Endothelial cell of umbilical vein (primary cell): ENCODE measurements around the gene ERG. TPM values are rescaled to one million over a fixed set of nuclear protein-coding genes. Genes with fewer than 3 reads are reported as not detected.

Experiments
- BruUV-seq: library from RNA; stranded (reverse); fragments of 400-500 nt; replicated peaks from 2 replicates; lab custom pipeline; 2021; lab: Mats Ljungman, UMichigan
- CTCF ChIA-PET: fragments of 300-600, 350-600 bp; sonication (Branson Sonifier 250); formaldehyde crosslinking; loops from one replicate; lab custom pipeline; 2021; ENCODE audit warnings: antibody characterized with exemption, inconsistent platforms; lab: Charles Lee
- POLR2A ChIA-PET: fragments of 300-600, 350-600 bp; sonication (Branson Sonifier 250); formaldehyde crosslinking; loops from one replicate; lab custom pipeline; 2021; ENCODE audit warnings: antibody characterized with exemption, inconsistent platforms; lab: Charles Lee
- DNase-seq: peaks from one replicate; pipeline ENCODE4 v3.0.0-alpha.2; 2011; ENCODE audit warnings: low read depth, low spot score
- FAIRE-seq: peaks from 2 replicates; lab custom pipeline; 2011; peaks lifted over from hg19 to GRCh38; lab: Jason Lieb, UNC
- H2AFZ ChIP-seq: 2 replicates; pipeline ENCODE4 v1.6.0; 2012; ENCODE audit warnings: low read depth, low read length, control low read depth, inconsistent platforms
- H3K27ac ChIP-seq: 2 replicates; pipeline ENCODE4 v1.5.1; 2011; ENCODE audit warnings: low read depth, mild to moderate bottlenecking, control low read depth, low read length, moderate library complexity; ENCODE audit not compliant: insufficient read depth
- H3K27me3 ChIP-seq, 2 experiments: 2 replicates each; pipeline versions ENCODE4 v1.6.0 to v1.6.1; 2011; ENCODE audit warnings: low read length in 2 of 2, mixed read lengths in 1 of 2; ENCODE audit not compliant: control insufficient read depth in 2 of 2, insufficient read depth in 2 of 2
- H3K36me3 ChIP-seq, 2 experiments: 2 replicates in 1 of 2; 3 replicates in 1 of 2; pipeline ENCODE4 v1.5.1; 2011; ENCODE audit warnings: low read length in 2 of 2, mild to moderate bottlenecking in 1 of 2, moderate library complexity in 1 of 2; ENCODE audit not compliant: control insufficient read depth in 2 of 2, insufficient read depth in 2 of 2; ENCODE audit errors: extremely low read depth in 1 of 2
- H3K4me1 ChIP-seq: 3 replicates; pipeline ENCODE4 v1.5.1; 2011; ENCODE audit warnings: mild to moderate bottlenecking, low read length; ENCODE audit not compliant: control insufficient read depth, insufficient read depth; ENCODE audit errors: extremely low read depth
- H3K4me2 ChIP-seq: 2 replicates; pipeline ENCODE4 v1.6.1; 2011; ENCODE audit warnings: low read length, control low read depth, mixed read lengths; ENCODE audit not compliant: insufficient read depth
- H3K4me3 ChIP-seq, 3 experiments: fragments of 200-600 bp in 1 of 3; sonication (generic), shearing (Covaris generic) in 1 of 3; replicated peaks in 1 of 3; 2 replicates each; pipeline ENCODE4 v1.5.1; 2011 to 2016; ENCODE audit warnings: control low read depth in 3 of 3, low read length in 3 of 3, mild to moderate bottlenecking in 2 of 3, inconsistent platforms in 1 of 3, low read depth in 1 of 3, moderate library complexity in 1 of 3; ENCODE audit not compliant: insufficient read depth in 1 of 3
- H3K79me2 ChIP-seq: 2 replicates; pipeline ENCODE4 v1.6.0; 2012; ENCODE audit warnings: low read length, inconsistent platforms; ENCODE audit not compliant: control insufficient read depth, insufficient read depth
- H3K9ac ChIP-seq: replicated peaks from 2 replicates; pipeline ENCODE3; 2011; ENCODE audit warnings: low read length, control low read depth; ENCODE audit not compliant: insufficient read depth; ENCODE audit errors: extremely low read depth
- H3K9me1 ChIP-seq: replicated peaks from 3 replicates; pipeline ENCODE4 v1.6.0; 2011; ENCODE audit warnings: mild to moderate bottlenecking, low read length; ENCODE audit not compliant: control insufficient read depth, insufficient read depth; ENCODE audit errors: extremely low read depth
- H3K9me3 ChIP-seq: replicated peaks from 2 replicates; pipeline ENCODE4 v1.5.1; 2012; ENCODE audit warnings: low read length, inconsistent platforms; ENCODE audit not compliant: control insufficient read depth, insufficient read depth
- H4K20me1 ChIP-seq: replicated peaks from 2 replicates; pipeline ENCODE3; 2011; ENCODE audit warnings: mild to moderate bottlenecking, low read length; ENCODE audit not compliant: control insufficient read depth, insufficient read depth; ENCODE audit errors: extremely low read depth
- EZH2 ChIP-seq: IDR thresholded peaks from 2 replicates; pipeline ENCODE4 v1.6.1; 2012; ENCODE audit warnings: borderline replicate concordance, low read depth, mild to moderate bottlenecking, moderate library complexity, low read length, inconsistent platforms; ENCODE audit not compliant: severe bottlenecking
- FOS ChIP-seq: IDR thresholded peaks from 2 replicates; pipeline ENCODE4 v1.6.1; 2011; ENCODE audit warnings: mild to moderate bottlenecking, low read length, moderate library complexity, borderline replicate concordance; ENCODE audit not compliant: insufficient read depth
- GATA2 ChIP-seq: IDR thresholded peaks from 2 replicates; pipeline ENCODE4 v1.7.0; 2011; ENCODE audit warnings: low read depth, mild to moderate bottlenecking, moderate library complexity, mixed read lengths, low read length; ENCODE audit not compliant: insufficient read length, insufficient read depth
- JUN ChIP-seq: IDR thresholded peaks from 2 replicates; pipeline ENCODE4 v1.6.1; 2011; ENCODE audit warnings: borderline replicate concordance, low read depth; ENCODE audit not compliant: insufficient read length, insufficient read depth
- MYC ChIP-seq: IDR thresholded peaks from one replicate; pipeline ENCODE4 v1.6.1; 2011; ENCODE audit warnings: mild to moderate bottlenecking, low read depth, low read length
- POLR2A ChIP-seq: IDR thresholded peaks from 2 replicates; pipeline ENCODE4 v1.6.1; 2012; ENCODE audit warnings: low read depth, mild to moderate bottlenecking, control low read depth, low read length
- POLR2AphosphoS5 ChIP-seq: IDR thresholded peaks from 2 replicates; pipeline ENCODE4 v1.6.1; 2012; ENCODE audit warnings: low read depth, mild to moderate bottlenecking, control low read depth, low read length, moderate library complexity; ENCODE audit not compliant: insufficient read depth
- dilution Hi-C: fragments of 300-500 bp; cut with MboI; formaldehyde crosslinking; loops from one replicate; pipeline ENCODE4 v1.15.0; 2019; ENCODE audit warnings: low sequenced_read_pairs; ENCODE audit not compliant: extremely low pct_ligation_motif_present
- intact Hi-C: fragments of 100-400 bp; cut with micrococcal nuclease; formaldehyde crosslinking; loops from one replicate; pipeline ENCODE4 v1.10.0; 2022
- polyA plus RNA-seq, 4 experiments: library from polyadenylated mRNA; depleted of rRNA in 3 of 4; stranded (reverse) in 3 of 4; unstranded in 1 of 4; fragments of >200 nt; gene quantifications; 2 replicates each; pipeline versions ENCODE4 v1.2.1 to v1.2.3, GENCODE V29; 2011 to 2012; ENCODE audit warnings: missing spikeins in 1 of 4
- total RNA-seq: library from RNA; stranded (reverse); gene quantifications from 2 replicates; pipeline ENCODE4 v1.2.3, GENCODE V29; 2021
- TF ChIP-seq, protein P1 (sequence below): IDR thresholded peaks from 2 replicates; pipeline ENCODE4 v1.6.1; 2011; ENCODE audit not compliant: insufficient read depth, insufficient read length
- TF ChIP-seq, protein P2 (sequence below), 2 donors: IDR thresholded peaks; 1 replicate in 1 of 2; 2 replicates in 1 of 2; pipeline ENCODE4 v1.5.1; 2011; ENCODE audit warnings: low read length in 2 of 2, mild to moderate bottlenecking in 2 of 2, moderate library complexity in 2 of 2, control low read depth in 1 of 2, inconsistent platforms in 1 of 2, low read depth in 1 of 2; ENCODE audit not compliant: insufficient read depth in 1 of 2; ENCODE audit errors: extremely low read depth in 1 of 2

Gene ERG
- total and polyA plus RNA-seq, 2 donors (not counting 3 experiments of a cell fraction or from before 2014, with no cell fraction given), result 173 to 210 TPM

DNA sequence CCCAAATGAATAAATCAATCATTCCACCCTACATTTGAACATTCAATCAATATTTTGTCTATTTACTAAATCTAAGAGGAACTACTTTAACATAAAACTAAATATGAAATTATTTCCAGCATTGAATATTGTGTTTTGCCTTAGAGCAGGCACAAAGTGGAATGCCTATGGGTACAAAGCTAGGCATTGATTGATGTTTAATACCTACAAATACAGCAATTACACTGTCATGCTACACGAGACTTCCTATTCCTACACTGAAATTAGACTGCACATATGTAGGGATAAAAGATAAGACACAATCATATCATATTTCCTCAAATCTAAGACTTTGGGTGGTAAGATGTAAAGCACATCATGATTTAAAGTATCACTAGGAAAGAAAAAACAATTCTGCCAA lies 12.9 kb upstream of the ERG start:
- Histone ChIP-seq H3K9me3 (no peaks in the 10 kb centered on the region), H3K4me1 (peaks cover 13% of the 10 kb centered on the region), H3K4me2 (no peak overlapping the region), H3K27ac (no peak overlapping the region), H3K9me1 (no peaks in the 10 kb centered on the region), H4K20me1 (no peaks in the 10 kb centered on the region), H3K4me3 (no peak overlapping the region), H3K79me2 (peaks cover 11% of the 10 kb centered on the region), H2AFZ (no peak overlapping the region), H3K27me3 (no peaks in the 10 kb centered on the region), H3K36me3 (peaks cover 0 to 2% of the 10 kb centered on the region in 2 experiments), H3K9ac (no peak overlapping the region)
- no peak for FAIRE-seq
- CTCF ChIA-PET, result no interaction called here
- dilution Hi-C loops (no loop called here), intact Hi-C loops (no loop called here)
- POLR2A ChIA-PET, result no interaction called here
- TF ChIP-seq POLR2AphosphoS5, result no peak
- TF ChIP-seq FOS, result no peak
- TF ChIP-seq EZH2, result no peak
- TF ChIP-seq, protein P1, sequence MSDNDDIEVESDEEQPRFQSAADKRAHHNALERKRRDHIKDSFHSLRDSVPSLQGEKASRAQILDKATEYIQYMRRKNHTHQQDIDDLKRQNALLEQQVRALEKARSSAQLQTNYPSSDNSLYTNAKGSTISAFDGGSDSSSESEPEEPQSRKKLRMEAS, result no peak
- TF ChIP-seq, protein P2, sequence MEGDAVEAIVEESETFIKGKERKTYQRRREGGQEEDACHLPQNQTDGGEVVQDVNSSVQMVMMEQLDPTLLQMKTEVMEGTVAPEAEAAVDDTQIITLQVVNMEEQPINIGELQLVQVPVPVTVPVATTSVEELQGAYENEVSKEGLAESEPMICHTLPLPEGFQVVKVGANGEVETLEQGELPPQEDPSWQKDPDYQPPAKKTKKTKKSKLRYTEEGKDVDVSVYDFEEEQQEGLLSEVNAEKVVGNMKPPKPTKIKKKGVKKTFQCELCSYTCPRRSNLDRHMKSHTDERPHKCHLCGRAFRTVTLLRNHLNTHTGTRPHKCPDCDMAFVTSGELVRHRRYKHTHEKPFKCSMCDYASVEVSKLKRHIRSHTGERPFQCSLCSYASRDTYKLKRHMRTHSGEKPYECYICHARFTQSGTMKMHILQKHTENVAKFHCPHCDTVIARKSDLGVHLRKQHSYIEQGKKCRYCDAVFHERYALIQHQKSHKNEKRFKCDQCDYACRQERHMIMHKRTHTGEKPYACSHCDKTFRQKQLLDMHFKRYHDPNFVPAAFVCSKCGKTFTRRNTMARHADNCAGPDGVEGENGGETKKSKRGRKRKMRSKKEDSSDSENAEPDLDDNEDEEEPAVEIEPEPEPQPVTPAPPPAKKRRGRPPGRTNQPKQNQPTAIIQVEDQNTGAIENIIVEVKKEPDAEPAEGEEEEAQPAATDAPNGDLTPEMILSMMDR (IDR thresholded peaks at IDR 0.05; ENCODE audit: extremely low read depth in 1 of 2, insufficient read depth in 1 of 2, low read depth in 1 of 2, low read length in 2 of 2), result no peak
- no peak for TF ChIP-seq POLR2A
- TF ChIP-seq MYC, result no peak
- no peak for TF ChIP-seq GATA2
- no peak for TF ChIP-seq JUN
- no TSS peak for BruUV-seq
- DNase-seq, result no peak
